K562 (cell line): ENCODE measurements around the gene LSM6. TPM values are rescaled to one million over a fixed set of nuclear protein-coding genes. Genes with fewer than 3 reads are reported as not detected.

ENCODE experiments used
- BRD9 ChIP-seq: fragments of 450-650 bp; IDR thresholded peaks from 2 replicates; pipeline ENCODE4 v1.6.1; 2018; ENCODE audit warnings: low read depth; ENCODE audit not compliant: partially characterized antibody
- BRF1 ChIP-seq: IDR thresholded peaks from 3 replicates; pipeline ENCODE4 v1.6.1; 2011; ENCODE audit warnings: borderline replicate concordance, mild to moderate bottlenecking; ENCODE audit not compliant: insufficient read length; ENCODE audit errors: extremely low read depth
- CREB3 ChIP-seq: fragments of 450-650 bp; conservative IDR thresholded peaks from 2 replicates; pipeline ENCODE4 v1.6.1; 2016; ENCODE audit warnings: missing genetic modification characterization, low read depth, mild to moderate bottlenecking, missing compliant biosample characterization, moderate library complexity
- FOXA3 ChIP-seq, 2 experiments: fragments of 450-650 bp in 1 of 2; sonication (generic) in 1 of 2; formaldehyde crosslinking; IDR thresholded peaks in 1 of 2; conservative IDR thresholded peaks in 1 of 2; 2 replicates each; pipeline versions ENCODE4 v1.4.0 to v1.8.0; 2020 to 2022; ENCODE audit warnings: mild to moderate bottlenecking in 2 of 2, missing genetic modification reagents in 1 of 2
- HDAC1 ChIP-seq, 2 experiments: fragments of 450-650 bp; IDR thresholded peaks; 2 replicates each; pipeline ENCODE4 v1.6.1; 2016 to 2017; ENCODE audit warnings: inconsistent platforms in 1 of 2, mild to moderate bottlenecking in 1 of 2, moderate library complexity in 1 of 2
- JUND ChIP-seq, 2 experiments: IDR thresholded peaks; 2 replicates in 1 of 2; 3 replicates in 1 of 2; pipeline ENCODE4 v1.6.1; 2011; ENCODE audit warnings: borderline replicate concordance in 2 of 2, low read depth in 2 of 2, low read length in 2 of 2, improper control_type of control experiment in 1 of 2, missing biosample characterization in 1 of 2, missing genetic modification characterization in 1 of 2, missing genetic modification reagents in 1 of 2
- MXD1 ChIP-seq: fragments of 250-450 bp; sonication (Bioruptor Pico); IDR thresholded peaks from 2 replicates; pipeline ENCODE4 v1.8.0; 2021; ENCODE audit warnings: borderline replicate concordance, mild to moderate bottlenecking, moderate library complexity; ENCODE audit not compliant: poor library complexity, severe bottlenecking
- NFIC ChIP-seq: fragments of 450-650 bp; IDR thresholded peaks from 2 replicates; pipeline ENCODE4 v1.6.1; 2017; ENCODE audit warnings: mild to moderate bottlenecking, inconsistent platforms
- NRF1 ChIP-seq, 2 experiments: fragments of 450-650 bp; IDR thresholded peaks in 1 of 2; conservative IDR thresholded peaks in 1 of 2; 2 replicates each; pipeline ENCODE4 v1.6.1; 2014; ENCODE audit warnings: mild to moderate bottlenecking in 2 of 2
- XRCC3 ChIP-seq: fragments of 450-650 bp; IDR thresholded peaks from 2 replicates; pipeline ENCODE4 v1.6.1; 2017; ENCODE audit warnings: mild to moderate bottlenecking, moderate library complexity
- ZBTB1 ChIP-seq: sonication (generic); formaldehyde crosslinking; IDR thresholded peaks from 2 replicates; pipeline ENCODE4 v1.8.1; 2023; ENCODE audit warnings: missing genetic modification reagents, low read depth, mild to moderate bottlenecking, borderline replicate concordance
- ZC3H4 ChIP-seq: sonication (generic); formaldehyde crosslinking; IDR thresholded peaks from 2 replicates; pipeline ENCODE4 v1.9.0; 2021; ENCODE audit warnings: missing genetic modification reagents, borderline replicate concordance
- ZFP36 ChIP-seq: fragments of 150-350 bp; IDR thresholded peaks from 2 replicates; pipeline ENCODE4 v1.6.1; 2018; ENCODE audit warnings: low read length, low read depth; ENCODE audit not compliant: partially characterized antibody
- ZKSCAN8 ChIP-seq: fragments of 200-800 bp; sonication (Bioruptor generic); IDR thresholded peaks from 2 replicates; pipeline ENCODE4 v1.6.1; 2016; ENCODE audit warnings: missing genetic modification characterization, missing compliant biosample characterization
- ZNF217 ChIP-seq: sonication (generic); formaldehyde crosslinking; IDR thresholded peaks from 2 replicates; pipeline ENCODE4 v1.8.0; 2022; ENCODE audit warnings: mild to moderate bottlenecking, missing genetic modification reagents
- ZNF76 ChIP-seq: fragments of 250-450 bp; sonication (Bioruptor Pico); IDR thresholded peaks from 2 replicates; pipeline ENCODE4 v1.4.0; 2020; ENCODE audit warnings: mild to moderate bottlenecking, moderate library complexity, borderline replicate concordance
- polyA plus RNA-seq, 8 experiments: library from polyadenylated mRNA; depleted of rRNA in 4 of 8; stranded (reverse) in 5 of 8; unstranded in 3 of 8; fragments of >200 nt; fragmentation: Nextera tagmentation in 2 of 8; fragmentation: Illumina TruSeq in 1 of 8; extraction: Ambion mirVana in 2 of 8; extraction: Trizol in 1 of 8; gene quantifications; 2 replicates each; pipeline versions ENCODE4 v1.2.1 to v1.2.3, GENCODE V29; 2011 to 2014; ENCODE audit warnings: inconsistent platforms in 1 of 8, missing spikeins in 1 of 8
- total RNA-seq, 7 experiments: library from RNA; depleted of rRNA in 6 of 7; stranded (reverse); fragments of >200 nt in 6 of 7; fragmentation: Illumina TruSeq in 2 of 7; extraction: Trizol in 2 of 7; gene quantifications; 2 replicates each; pipeline versions ENCODE4 v1.2.1 to v1.2.3, GENCODE V29; 2011 to 2021; ENCODE audit warnings: low replicate concordance in 1 of 7
- TF ChIP-seq, protein P1 (sequence below): sonication (generic); formaldehyde crosslinking; IDR thresholded peaks from 2 replicates; pipeline ENCODE4 v1.8.0; 2022; ENCODE audit warnings: mild to moderate bottlenecking, missing genetic modification reagents
- TF ChIP-seq, protein P2 (sequence below): fragments of 450-650 bp; formaldehyde crosslinking; conservative IDR thresholded peaks from 2 replicates; pipeline ENCODE4 v1.4.0; 2022; ENCODE audit warnings: mild to moderate bottlenecking, missing genetic modification characterization
- TF ChIP-seq, protein P3 (sequence below): fragments of 250-450 bp; sonication (Bioruptor Pico); IDR thresholded peaks from 2 replicates; pipeline ENCODE4 v1.6.1; 2021; ENCODE audit warnings: mild to moderate bottlenecking
- TF ChIP-seq, protein P4 (sequence below): sonication (generic); formaldehyde crosslinking; IDR thresholded peaks from 2 replicates; pipeline ENCODE4 v1.8.1; 2022; ENCODE audit warnings: missing genetic modification reagents

LSM6 gene
- total and polyA plus RNA-seq, 9 of the 15 experiments (the other 6 are each of a cell fraction or from before 2014, with no cell fraction given), result 39.9 to 150 (median 97.4) TPM

GRCh38 chr4:146235654-146236177 lies 60.2 kb downstream of the LSM6 start (continued):
- TF ChIP-seq, protein P1, sequence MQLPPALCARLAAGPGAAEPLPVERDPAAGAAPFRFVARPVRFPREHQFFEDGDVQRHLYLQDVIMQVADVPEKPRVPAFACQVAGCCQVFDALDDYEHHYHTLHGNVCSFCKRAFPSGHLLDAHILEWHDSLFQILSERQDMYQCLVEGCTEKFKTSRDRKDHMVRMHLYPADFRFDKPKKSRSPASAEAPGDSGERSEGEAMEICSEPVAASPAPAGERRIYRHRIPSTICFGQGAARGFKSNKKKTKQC (CRISPR knock-in tag), result no peak
- TF ChIP-seq, protein P2, sequence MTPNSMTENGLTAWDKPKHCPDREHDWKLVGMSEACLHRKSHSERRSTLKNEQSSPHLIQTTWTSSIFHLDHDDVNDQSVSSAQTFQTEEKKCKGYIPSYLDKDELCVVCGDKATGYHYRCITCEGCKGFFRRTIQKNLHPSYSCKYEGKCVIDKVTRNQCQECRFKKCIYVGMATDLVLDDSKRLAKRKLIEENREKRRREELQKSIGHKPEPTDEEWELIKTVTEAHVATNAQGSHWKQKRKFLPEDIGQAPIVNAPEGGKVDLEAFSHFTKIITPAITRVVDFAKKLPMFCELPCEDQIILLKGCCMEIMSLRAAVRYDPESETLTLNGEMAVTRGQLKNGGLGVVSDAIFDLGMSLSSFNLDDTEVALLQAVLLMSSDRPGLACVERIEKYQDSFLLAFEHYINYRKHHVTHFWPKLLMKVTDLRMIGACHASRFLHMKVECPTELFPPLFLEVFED, result 0 out of 2 replicates have a peak, but pooled peaks have one; percentile 6
- TF ChIP-seq XRCC3 (no peak), ZNF76 (CRISPR knock-in tag) (no peak), HDAC1 (IDR thresholded peaks at IDR 0.05) (no peak), JUND (IDR thresholded peaks at IDR 0.05; ENCODE audit: borderline replicate concordance, low read depth, low read length) (no peak), JUND (tag; IDR thresholded peaks at IDR 0.05; ENCODE audit: borderline replicate concordance, low read depth, low read length) (no peak), ZKSCAN8 (CRISPR knock-in tag) (no peak), CREB3 (no peak), NRF1 (conservative IDR thresholded peaks at IDR 0.05 in 1 of 2, IDR thresholded peaks at IDR 0.05 in 1 of 2) (peak; percentile 42 to 43; a peak in 2 of 4 replicates), ZC3H4 (no peak), BRD9 (no peak), NFIC (no peak), BRF1 (no peak), ZBTB1 (CRISPR knock-in tag) (no peak), MXD1 (no peak), ZNF217 (no peak), ZFP36 (no peak), FOXA3 (CRISPR knock-in tag; conservative IDR thresholded peaks at IDR 0.05 in 1 of 2, IDR thresholded peaks at IDR 0.05 in 1 of 2) (no peak)
- TF ChIP-seq, protein P3, sequence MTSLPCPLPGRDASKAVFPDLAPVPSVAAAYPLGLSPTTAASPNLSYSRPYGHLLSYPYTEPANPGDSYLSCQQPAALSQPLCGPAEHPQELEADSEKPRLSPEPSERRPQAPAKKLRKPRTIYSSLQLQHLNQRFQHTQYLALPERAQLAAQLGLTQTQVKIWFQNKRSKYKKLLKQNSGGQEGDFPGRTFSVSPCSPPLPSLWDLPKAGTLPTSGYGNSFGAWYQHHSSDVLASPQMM, result no peak
- TF ChIP-seq, protein P4, sequence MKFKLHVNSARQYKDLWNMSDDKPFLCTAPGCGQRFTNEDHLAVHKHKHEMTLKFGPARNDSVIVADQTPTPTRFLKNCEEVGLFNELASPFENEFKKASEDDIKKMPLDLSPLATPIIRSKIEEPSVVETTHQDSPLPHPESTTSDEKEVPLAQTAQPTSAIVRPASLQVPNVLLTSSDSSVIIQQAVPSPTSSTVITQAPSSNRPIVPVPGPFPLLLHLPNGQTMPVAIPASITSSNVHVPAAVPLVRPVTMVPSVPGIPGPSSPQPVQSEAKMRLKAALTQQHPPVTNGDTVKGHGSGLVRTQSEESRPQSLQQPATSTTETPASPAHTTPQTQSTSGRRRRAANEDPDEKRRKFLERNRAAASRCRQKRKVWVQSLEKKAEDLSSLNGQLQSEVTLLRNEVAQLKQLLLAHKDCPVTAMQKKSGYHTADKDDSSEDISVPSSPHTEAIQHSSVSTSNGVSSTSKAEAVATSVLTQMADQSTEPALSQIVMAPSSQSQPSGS (CRISPR knock-in tag), result no peak
